Bronchial epithelial cell (primary cell): ENCODE measurements around the gene METTL25. TPM values are rescaled to one million over a fixed set of nuclear protein-coding genes. Genes with fewer than 3 reads are reported as not detected.

Experiments
- DNase-seq: peaks from one replicate; pipeline ENCODE4 v3.0.0-alpha.2; 2010; ENCODE audit warnings: low read depth
- FAIRE-seq: peaks from 2 replicates; lab custom pipeline; 2011; peaks lifted over from hg19 to GRCh38; lab: Jason Lieb, UNC
- H3K27me3 ChIP-seq: 2 replicates; pipeline ENCODE4 v1.5.1; 2011; ENCODE audit warnings: low read length; ENCODE audit not compliant: control insufficient read depth, insufficient read depth
- H3K36me3 ChIP-seq: 2 replicates; pipeline ENCODE4 v1.5.1; 2011; ENCODE audit warnings: low read length; ENCODE audit not compliant: control insufficient read depth, insufficient read depth
- H3K4me3 ChIP-seq: 2 replicates; pipeline ENCODE4 v1.5.1; 2011; ENCODE audit warnings: mild to moderate bottlenecking, low read depth, low read length, control low read depth
- CTCF ChIP-seq: IDR thresholded peaks from 2 replicates; pipeline ENCODE4 v1.5.1; 2011; ENCODE audit warnings: mild to moderate bottlenecking, moderate library complexity, low read length, control low read depth, inconsistent platforms; ENCODE audit not compliant: insufficient read depth, severe bottlenecking
- total RNA-seq: library from RNA; depleted of rRNA; stranded (reverse); fragments of >200 nt; gene quantifications from 2 replicates; pipeline ENCODE4 v1.2.1, GENCODE V29; 2014

Gene METTL25
- total RNA-seq, 1 donor from 2014 or later, result 4.2 TPM

- FAIRE-seq (no peak), DNase-seq (no peak)
- TF ChIP-seq CTCF, result no peak
- Histone ChIP-seq H3K27me3 (no peaks in the 10 kb centered on the region), H3K4me3 (no peak overlapping the region), H3K36me3 (no peaks in the 10 kb centered on the region)
These were observed 123.6 kb downstream of the METTL25 start for GRCh38 chr12:82481954-82482353.

GRCh38 chr12:82486524-82487235, 128.4 kb downstream of the METTL25 start:
- FAIRE-seq, result no peak
- H3K4me3 ChIP-seq, result no peak overlapping the region
- H3K27me3 ChIP-seq, result no peaks in the 10 kb centered on the region
- H3K36me3 ChIP-seq, result no peaks in the 10 kb centered on the region
- TF ChIP-seq CTCF, result no peak
- peak; percentile 73 for DNase-seq

- no peak for TF ChIP-seq CTCF
- no peaks in the 10 kb centered on the region for H3K27me3 ChIP-seq
- no peaks in the 10 kb centered on the region for H3K36me3 ChIP-seq
- FAIRE-seq (no peak), DNase-seq (no peak)
- no peak overlapping the region for H3K4me3 ChIP-seq
These were observed 146.1 kb downstream of the METTL25 start for GRCh38 chr12:82504409-82504808.

- TF ChIP-seq CTCF, result no peak
- DNase-seq, result no peak
- H3K4me3 ChIP-seq, result no peak overlapping the region
- H3K27me3 ChIP-seq, result no peaks in the 10 kb centered on the region
- no peaks in the 10 kb centered on the region for H3K36me3 ChIP-seq
- FAIRE-seq, result no peak
These were observed 146.8 kb downstream of the METTL25 start for GRCh38 chr12:82505150-82505549.

GRCh38 chr12:82507686-82508085, 149.4 kb downstream of the METTL25 start:
- FAIRE-seq (no peak), DNase-seq (no peak)
- no peaks in the 10 kb centered on the region for H3K36me3 ChIP-seq
- no peaks in the 10 kb centered on the region for H3K27me3 ChIP-seq
- no peak for TF ChIP-seq CTCF
- H3K4me3 ChIP-seq, result no peak overlapping the region

GRCh38 chr12:82510386-82510785, 152.1 kb downstream of the METTL25 start:
- Histone ChIP-seq H3K4me3 (no peak overlapping the region), H3K36me3 (no peaks in the 10 kb centered on the region), H3K27me3 (no peaks in the 10 kb centered on the region)
- no peak for FAIRE-seq
- no peak for TF ChIP-seq CTCF
- no peak for DNase-seq
